Subcutaneous preadipocyte (primary cell): ENCODE measurements around the gene KCNA10. TPM values are rescaled to one million over a fixed set of nuclear protein-coding genes. Genes with fewer than 3 reads are reported as not detected.

ENCODE experiments used
- total RNA-seq: library from RNA; depleted of rRNA; stranded (reverse); fragments of >200 nt; gene quantifications from 2 replicates; pipeline ENCODE4 v1.2.3, GENCODE V29; 2012

KCNA10 gene
- total RNA-seq = not detected in 2 replicates

DNA sequence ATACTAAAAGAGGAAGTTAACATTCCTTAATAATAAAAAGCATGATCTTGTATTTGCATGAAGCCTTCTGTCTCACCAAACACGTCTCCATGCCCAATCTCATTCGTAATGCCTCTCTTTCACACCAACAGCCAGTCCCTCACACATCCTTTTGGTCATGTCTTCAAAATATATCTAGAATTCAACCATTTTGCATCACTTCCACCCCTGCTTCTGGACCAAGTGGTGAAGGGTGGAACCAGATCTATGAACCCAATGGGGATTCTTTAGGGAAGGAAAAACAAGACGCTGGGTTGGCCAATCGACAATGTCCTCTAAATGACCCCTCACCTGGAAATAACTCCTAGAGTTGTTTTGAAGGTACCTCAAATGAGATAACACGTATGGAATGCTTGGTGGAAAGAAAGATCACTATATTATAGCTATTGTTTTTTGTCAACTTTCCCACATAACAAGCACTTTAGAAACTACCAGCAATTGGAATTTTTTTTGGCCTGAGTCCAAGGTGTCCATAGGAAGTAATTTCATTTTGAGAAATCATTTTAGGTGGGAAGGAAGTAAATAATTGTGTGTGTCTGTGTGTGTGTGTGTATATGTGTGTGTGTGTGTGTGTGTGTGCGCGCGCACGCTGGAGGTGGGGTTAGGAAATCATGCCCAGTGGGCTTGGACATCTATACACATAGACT lies at the start of gene KCNA10:
TSS of gene KCNA10 (minus strand) at position 51 of the 686 bp plus-strand sequence. CDS start 388 bp downstream, outside the sequence.

Other genes starting within 250 kb of the KCNA10 start
- gene RBM15, start 179.8 kb downstream of the KCNA10 start, total RNA-seq = 30.9 and 56.7 TPM in 2 replicates
- gene SLC16A4, start 128.1 kb downstream of the KCNA10 start, total RNA-seq = 6.3 and 11.0 TPM in 2 replicates
- gene LAMTOR5, start 111.5 kb downstream of the KCNA10 start, total RNA-seq = 39.1 and 41.9 TPM in 2 replicates
- not detected in 2 replicates for gene PROK1, start 68.0 kb downstream of the KCNA10 start, total RNA-seq
- gene KCNA2, start 87.2 kb upstream of the KCNA10 start, total RNA-seq = not detected in 2 replicates
- gene KCNA3, start 155.8 kb upstream of the KCNA10 start, total RNA-seq = under 0.01 and 0.37 TPM in 2 replicates